ENCODE results near the gene FKRP. TPM values are rescaled to one million over a fixed set of nuclear protein-coding genes. Genes with fewer than 3 reads are reported as not detected.
"Not testable (repeated sequence)": the region's sequence is repeated elsewhere in the genome, so short reads cannot be mapped to it uniquely, and the experiment has no call there.

The FKRP gene
- total and polyA plus RNA-seq, 12 donors = 13.0 to 22.8 (median 19.7) TPM

- peaks cover 0 to 13% (median 3%) of the 10 kb centered on the region in 9 donors for H3K4me1 ChIP-seq
- no peak for TF ChIP-seq CTCF (IDR thresholded peaks at IDR 0.05)
- WGBS, 2 donors = 96 to 97% methylated on average over 11 of the region's 11 CpGs
- peaks cover 0 to 98% (median 73%) of the 10 kb centered on the region in 9 donors for H3K36me3 ChIP-seq
- intact Hi-C loops (cut with DNase I) = no loop called here
- no peak overlapping the region for H3K4me3 ChIP-seq
- H3K27ac ChIP-seq = no peak overlapping the region
- H3K27me3 ChIP-seq = no peaks in the 10 kb centered on the region
- H3K9me3 ChIP-seq = no peaks in the 10 kb centered on the region
- no peak for ATAC-seq
- no peak for DNase-seq
Measured at GRCh38 chr19:46698395-46699321, 47.2 kb upstream of the FKRP start.

- intact Hi-C loops (cut with DNase I) = loop anchor here in 1 of 10 donors (5.0 kb wide), 1 partner anchor 47 kb away; the partner anchor contains the start of genes FKRP and STRN4
- DNase-seq (no peak), ATAC-seq (no peak)
- Histone ChIP-seq H3K4me3 (no peak overlapping the region), H3K9me3 (no peaks in the 10 kb centered on the region), H3K27me3 (no peaks in the 10 kb centered on the region), H3K36me3 (peaks cover 0 to 91% (median 54%) of the 10 kb centered on the region in 9 donors), H3K27ac (no peak overlapping the region), H3K4me1 (peaks cover 0 to 13% (median 3%) of the 10 kb centered on the region in 9 donors)
- TF ChIP-seq CTCF (IDR thresholded peaks at IDR 0.05) = no peak
- WGBS, 2 donors = 92% methylated on average over 13 of the region's 13 CpGs
Measured at GRCh38 chr19:46700704-46701103, 45.2 kb upstream of the FKRP start.

- H3K27ac ChIP-seq = no peak overlapping the region
- whole genome bisulfite sequencing, 2 donors = 32 to 33% methylated on average over 21 of the region's 21 CpGs
- DNase-seq (peak; percentile 74 to 86), ATAC-seq (peak; percentile 74 to 84 (median 78))
- no peaks in the 10 kb centered on the region for H3K27me3 ChIP-seq
- H3K4me3 ChIP-seq = no peak overlapping the region
- intact Hi-C loops (cut with DNase I) = loop anchor here in 7 of 10 donors (1.0 to 5.0 kb wide), 3 partner anchors 24 to 43 kb away; partner anchors contain the start of genes FKRP (in 1 of the 7) and STRN4 (in 1 of the 7)
- peaks cover 0 to 93% (median 37%) of the 10 kb centered on the region in 9 donors for H3K36me3 ChIP-seq
- H3K9me3 ChIP-seq = no peaks in the 10 kb centered on the region
- TF ChIP-seq CTCF (IDR thresholded peaks at IDR 0.05) = peak; percentile 92 to 98 (median 96)
- H3K4me1 ChIP-seq = no peaks in the 10 kb centered on the region
Measured at GRCh38 chr19:46704379-46705076, 41.3 kb upstream of the FKRP start.

GRCh38 chr19:46710687-46711086 lies 35.2 kb upstream of the FKRP start:
- Histone ChIP-seq H3K9me3 (no peaks in the 10 kb centered on the region), H3K4me3 (no peak overlapping the region), H3K27ac (no peak overlapping the region), H3K36me3 (peaks cover 0 to 70% (median 15%) of the 10 kb centered on the region in 9 donors), H3K4me1 (peaks cover 8 to 31% (median 21%) of the 10 kb centered on the region in 9 donors), H3K27me3 (no peaks in the 10 kb centered on the region)
- DNase-seq (no peak), ATAC-seq (no peak)
- TF ChIP-seq CTCF (IDR thresholded peaks at IDR 0.05) = no peak
- WGBS, 2 donors = 82 to 86% methylated on average over 25 of the region's 25 CpGs
- intact Hi-C loops (cut with DNase I) = no loop called here

- not testable (repeated sequence) for ATAC-seq
Measured at GRCh38 chr19:46712768-46713338, 33.0 kb upstream of the FKRP start.

More at GRCh38 chr19:46712768-46713338, 33.0 kb upstream of the FKRP start:
- peak overlapping the region in 6 of 10 donors; percentile 78 to 95 (median 91) for H3K27ac ChIP-seq
- 83 to 84% methylated on average over 6 of the region's 6 CpGs for WGBS, 2 donors
- H3K36me3 ChIP-seq = peaks cover 0 to 48% (median 11%) of the 10 kb centered on the region in 9 donors
- H3K27me3 ChIP-seq, H3K9me3 ChIP-seq, DNase-seq: not testable (repeated sequence)
- peaks cover 8 to 43% (median 33%) of the 10 kb centered on the region in 9 donors for H3K4me1 ChIP-seq
- intact Hi-C loops (cut with DNase I) = loop anchor here in 1 of 10 donors (1.0 kb wide), 1 partner anchor 15 kb away; no protein-coding TSS in a partner anchor
- peak overlapping the region in 3 of 10 donors; percentile 63 to 91 (median 88) for H3K4me3 ChIP-seq
